HG03095 (cell line): ENCODE data around the gene STK32B.
"Not testable (repeated sequence)": the region's sequence is repeated elsewhere in the genome, so short reads cannot be mapped to it uniquely, and the experiment has no call there.

Experiments used
- ATAC-seq: cut with Tn5 transposase; IDR thresholded peaks from one replicate; pipeline ENCODE4 v1.9.1; 2021; ENCODE audit warnings: moderate library complexity; ENCODE audit not compliant: unreplicated experiment

The STK32B gene

DNA sequence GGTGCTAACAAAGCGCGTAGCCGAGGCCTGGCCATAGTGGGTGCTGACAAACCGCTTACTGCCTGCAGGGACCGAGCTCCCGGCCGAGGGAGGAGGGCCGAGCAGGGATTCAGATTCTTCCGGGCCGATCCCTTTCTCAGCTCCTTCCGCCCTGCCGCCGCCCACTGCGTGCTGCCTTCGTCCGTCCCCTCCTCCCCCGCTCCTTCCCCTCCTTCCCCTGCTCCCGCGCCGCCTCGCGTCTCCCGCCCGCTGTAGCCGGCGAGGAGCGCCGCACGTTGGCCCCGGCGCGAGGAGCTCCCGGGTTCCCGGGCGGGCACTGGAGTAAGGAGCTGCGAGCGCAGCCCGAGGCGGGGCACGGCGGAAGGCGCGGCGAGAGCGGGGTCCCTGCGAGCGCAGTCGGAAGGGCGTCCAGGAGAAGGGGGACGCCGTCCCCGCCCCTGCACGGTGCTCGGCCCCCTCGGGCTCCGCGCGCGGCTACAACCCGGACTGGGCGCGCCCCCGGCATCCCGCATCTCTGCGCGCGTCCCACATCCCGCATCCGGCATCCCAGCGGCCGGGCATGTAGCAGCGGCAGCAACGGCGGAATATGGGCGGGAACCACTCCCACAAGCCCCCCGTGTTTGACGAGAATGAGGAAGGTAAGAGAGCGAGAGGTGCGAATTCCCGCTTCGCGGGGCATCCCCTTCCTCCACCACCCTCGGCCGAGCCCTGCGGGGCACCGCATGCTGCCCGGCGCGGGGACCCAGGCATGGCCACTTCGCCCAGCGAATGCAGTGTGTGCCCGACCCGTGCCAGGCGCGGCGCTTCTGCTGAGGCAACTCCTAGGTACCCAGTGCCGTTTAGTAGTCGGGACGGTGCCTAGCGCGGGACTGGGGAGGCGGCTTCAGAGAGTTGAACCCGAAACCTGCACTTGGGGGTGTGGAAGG, at the start of gene STK32B:
STK32B (plus strand) TSS at position 203 of the 926 bp plus-strand sequence.
- ATAC-seq, result no peak

DNA sequence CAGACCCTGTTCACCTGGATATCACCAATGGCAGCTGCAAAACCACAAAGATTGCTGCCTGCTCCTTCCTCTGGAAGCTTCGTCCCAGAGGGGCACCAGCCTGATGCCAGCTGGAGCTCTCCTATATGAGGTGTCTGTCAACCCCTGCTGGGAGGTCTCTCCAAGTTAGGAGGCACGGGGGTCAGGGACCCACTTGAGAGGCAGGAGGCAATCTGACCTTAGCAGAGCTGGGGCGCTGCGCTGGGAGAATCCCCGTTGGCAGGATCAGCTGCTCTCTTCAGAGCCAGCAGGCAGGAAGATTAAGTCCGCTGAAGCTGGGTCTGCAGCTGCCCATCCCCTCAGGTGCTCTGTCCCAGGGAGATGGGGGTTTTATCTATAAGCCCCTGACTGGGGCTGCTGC, 49.6 kb upstream of the STK32B start:
- ATAC-seq, result not testable (repeated sequence)

DNA sequence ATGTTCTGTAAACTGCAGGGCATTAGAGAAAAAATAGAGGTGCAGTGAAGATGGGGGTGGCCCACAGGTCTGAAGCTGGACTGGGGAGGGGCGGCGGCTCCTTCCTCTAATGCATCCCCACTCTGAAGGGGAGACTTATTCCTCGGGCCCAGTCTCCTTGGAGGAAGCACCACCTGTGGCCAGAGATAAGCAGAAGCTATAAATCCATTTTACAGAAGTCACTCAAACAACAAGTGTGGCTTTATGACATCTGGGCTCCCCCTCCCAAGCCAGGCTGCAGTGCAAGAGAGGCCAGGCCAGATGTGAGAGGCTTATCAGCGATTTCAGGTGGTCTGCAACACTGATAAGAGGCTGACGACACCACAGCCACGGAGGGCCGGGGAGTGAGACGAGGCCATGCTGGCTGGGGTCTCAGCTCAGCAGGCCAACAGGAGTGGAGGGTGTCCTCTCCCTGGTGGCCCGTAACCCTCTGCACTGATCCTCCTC, 47.9 kb upstream of the STK32B start:
- no peak for ATAC-seq

DNA sequence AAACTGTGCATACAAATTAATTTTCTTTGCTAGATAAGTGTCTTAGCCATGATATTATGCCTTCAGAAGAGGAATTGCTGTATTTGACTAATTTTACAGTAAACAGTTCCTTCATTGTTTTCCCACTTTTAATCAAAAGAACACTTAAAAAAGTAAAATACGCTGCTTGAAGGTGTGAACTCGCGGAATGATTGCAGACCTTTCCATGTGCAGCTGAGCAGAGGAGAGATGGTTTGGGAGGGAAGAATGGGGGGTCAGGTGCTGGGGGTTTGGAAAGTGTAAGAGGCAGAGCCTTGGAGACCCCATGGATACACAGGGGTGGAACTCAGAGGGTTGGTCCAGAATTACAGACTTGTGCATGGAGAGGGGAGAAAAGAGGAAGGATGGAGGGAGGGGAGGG, 47.4 kb upstream of the STK32B start:
- no peak for ATAC-seq

DNA sequence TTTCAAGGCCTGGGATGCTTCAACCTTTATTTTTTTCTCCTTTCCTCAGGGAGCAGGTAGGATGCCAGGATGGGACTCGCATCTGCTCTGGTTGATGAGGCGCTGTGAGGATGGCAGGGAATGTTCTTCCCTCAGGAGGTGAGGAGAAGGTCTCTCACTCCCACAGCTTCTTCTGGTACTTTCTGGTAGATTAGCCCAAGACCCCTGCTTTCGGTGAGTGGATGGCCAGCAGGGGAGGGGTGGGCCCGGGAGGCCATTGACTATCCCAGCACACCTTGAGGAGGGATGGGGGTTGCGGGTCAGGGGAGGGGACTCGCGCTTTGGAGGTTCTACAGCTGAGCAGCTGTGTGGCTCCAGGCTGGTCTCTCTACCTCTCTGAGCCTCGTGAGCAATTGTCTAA, 46.8 kb upstream of the STK32B start:
- no peak for ATAC-seq

DNA sequence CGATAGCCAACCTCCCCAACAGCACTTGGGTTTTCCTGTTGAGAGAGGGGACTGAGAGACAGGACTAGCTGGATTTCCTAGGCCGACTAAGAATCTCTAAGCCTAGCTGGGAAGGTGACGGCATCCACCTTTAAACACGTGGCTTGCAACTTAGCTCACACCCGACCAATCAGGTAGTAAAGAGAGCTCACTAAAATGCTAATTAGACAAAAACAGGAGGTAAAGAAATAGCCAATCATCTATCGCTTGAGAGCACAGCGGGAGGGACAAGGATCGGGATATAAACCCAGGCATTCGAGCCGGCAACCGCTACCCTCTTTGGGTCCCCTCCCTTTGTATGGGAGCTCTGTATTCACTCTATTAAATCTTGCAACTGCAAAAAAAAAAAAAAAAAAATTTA, 44.3 kb upstream of the STK32B start:
- not testable (repeated sequence) for ATAC-seq

DNA sequence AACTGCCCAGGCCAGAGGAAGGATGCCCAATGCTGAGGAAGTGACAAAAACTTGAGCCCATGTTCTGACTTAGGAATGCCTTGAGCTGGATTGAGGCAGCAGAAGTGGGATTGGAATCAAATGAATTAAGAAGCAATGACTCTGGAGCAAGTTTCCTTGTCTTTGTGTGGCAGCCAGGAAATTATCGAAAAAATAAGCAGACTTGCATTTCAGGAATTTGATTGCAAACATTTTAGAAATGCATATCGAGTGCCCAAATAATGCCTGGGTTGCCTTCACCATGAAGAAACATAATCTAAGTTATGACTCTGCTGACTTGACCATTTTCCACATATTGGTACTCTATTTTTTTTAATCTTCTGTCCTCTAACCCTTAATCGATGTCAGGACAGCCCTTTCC, 41.5 kb upstream of the STK32B start:
- ATAC-seq, result no peak

DNA sequence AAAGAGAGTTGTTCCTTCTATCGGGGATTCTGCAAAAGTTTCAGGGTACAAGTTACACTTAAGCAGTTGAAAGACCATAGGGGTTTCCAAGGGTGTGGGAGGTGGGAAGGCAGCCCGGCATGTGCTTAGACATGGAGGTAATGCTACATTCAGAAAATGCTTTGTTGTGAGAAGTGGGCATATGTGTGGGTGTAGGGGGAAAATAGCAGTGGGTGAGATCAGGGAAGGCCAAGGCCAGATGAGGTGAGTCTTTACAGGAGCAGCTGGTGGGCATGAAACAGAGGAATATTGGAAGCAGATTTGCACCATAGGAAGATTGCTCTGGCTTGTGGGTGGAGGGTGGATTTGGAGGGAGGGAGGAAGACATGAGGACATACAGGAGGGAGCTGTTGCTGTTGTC, 40.3 kb upstream of the STK32B start:
- ATAC-seq, result no peak

DNA sequence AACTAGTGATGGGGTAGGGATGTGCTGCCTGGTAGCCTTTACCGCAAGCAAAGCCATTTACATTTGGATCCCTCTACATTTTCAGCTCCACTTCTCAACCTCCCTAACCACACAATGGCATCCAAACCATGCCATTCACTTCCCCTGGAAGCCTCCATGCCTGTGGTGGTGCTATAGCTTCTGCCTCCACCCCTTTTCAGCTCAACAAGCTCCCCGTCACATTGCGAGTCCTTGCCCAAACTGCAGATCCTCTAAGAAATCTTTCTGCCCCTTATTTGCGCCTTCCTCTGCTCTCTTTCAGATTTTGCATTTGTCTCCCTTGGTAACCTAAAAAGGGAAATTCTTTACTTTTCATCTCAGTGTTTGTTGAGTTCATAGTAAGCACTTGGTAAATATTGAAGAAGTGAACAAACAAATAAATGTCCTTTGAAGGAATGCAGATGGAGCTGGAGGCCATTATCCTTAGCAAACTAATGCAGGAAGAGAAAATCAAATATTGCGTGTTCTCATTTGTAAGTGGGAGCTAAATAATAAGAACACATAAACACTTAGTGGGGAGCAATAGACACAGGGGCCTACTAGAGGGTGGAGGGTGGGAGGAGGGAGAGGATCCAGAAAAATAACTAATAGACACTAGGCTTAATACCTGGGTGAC, 38.9 kb upstream of the STK32B start:
- no peak for ATAC-seq

DNA sequence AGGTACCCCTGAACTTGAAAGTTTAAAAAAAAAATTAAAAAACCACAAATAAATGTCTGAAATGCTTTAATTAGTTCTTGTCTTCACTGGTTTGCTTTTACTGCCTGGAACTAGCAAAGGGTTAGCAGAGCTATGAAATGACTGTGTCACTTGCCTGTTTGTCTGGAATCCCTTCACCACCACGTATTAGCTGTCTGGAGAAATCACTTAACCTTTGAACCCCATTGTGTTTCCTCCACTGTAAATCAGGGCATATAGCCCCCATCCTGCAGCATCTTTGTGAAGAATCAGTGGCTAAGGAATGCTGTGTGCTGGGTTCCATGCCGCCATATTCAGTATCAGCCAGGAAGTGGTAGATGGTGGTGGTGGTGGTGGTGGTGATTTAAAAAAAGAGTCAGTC, 38.3 kb upstream of the STK32B start:
- no peak for ATAC-seq

DNA sequence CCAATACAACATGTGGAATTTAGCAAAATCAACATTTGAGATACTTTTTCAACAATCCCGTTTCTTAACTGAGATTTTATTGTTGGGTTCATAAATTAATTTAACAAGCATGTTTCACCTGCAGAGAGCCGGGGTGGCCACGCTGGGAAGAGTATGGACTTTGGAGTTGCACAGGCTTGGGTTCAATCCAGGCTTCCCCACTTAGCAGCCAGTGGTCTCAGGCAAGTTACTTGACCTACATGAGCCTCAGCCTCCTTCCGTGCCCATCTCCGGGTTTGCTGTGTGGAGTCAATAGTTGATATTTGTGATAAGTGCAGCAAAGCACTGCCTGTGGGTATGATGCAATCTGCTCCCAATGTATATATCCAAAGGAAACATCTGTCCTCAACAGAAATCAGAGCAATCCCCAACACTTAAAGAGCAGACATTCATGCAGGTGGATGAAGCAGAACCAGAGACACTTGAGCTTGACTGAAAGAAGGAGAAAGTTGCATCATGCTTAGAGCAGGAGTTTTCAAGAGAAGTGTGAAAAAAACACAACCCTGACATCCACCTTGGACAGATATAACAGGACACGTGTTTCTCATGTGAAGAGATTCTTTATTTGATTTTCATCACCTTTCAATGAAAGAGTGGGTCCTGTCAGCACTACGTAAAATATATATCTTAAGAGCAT, 37.1 kb upstream of the STK32B start:
- no peak for ATAC-seq

DNA sequence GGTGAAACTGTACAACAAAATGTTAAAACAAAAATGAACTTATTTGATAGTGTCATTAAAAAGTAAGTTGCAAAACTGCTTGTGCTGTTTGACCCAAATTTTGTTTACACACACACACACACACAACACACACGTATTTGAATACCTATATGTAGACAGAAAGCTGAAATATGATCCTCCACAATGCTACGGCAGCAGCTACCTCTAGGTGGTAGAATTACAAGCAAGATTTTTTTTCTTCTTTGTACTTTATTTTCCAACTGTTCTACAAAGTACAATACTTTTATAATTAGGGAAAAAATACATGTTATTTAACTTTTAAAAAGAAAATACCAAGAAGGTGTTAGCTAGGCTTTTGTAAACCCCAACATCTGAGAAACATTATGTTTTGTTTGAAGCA, 33.2 kb upstream of the STK32B start:
- no peak for ATAC-seq

DNA sequence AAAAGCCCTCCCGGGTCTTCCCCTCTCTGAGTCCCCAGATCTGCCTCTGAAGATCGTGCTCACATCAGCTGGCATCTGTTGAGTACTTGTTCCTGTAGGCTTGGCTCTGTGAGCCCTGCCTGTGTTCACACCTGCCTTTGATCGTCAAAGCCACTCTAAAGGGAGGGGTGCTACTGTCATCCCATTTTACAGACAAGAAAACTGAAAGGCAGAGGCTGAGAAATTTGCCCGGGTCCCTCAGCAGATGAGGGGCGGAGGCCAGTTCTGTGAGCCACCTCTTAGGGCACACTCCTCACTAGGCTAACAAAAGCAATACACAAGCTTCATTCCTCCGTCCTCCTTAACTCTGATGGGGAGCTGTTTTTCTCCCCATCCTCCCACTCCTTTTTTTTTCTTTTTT, 32.7 kb upstream of the STK32B start:
- no peak for ATAC-seq

DNA sequence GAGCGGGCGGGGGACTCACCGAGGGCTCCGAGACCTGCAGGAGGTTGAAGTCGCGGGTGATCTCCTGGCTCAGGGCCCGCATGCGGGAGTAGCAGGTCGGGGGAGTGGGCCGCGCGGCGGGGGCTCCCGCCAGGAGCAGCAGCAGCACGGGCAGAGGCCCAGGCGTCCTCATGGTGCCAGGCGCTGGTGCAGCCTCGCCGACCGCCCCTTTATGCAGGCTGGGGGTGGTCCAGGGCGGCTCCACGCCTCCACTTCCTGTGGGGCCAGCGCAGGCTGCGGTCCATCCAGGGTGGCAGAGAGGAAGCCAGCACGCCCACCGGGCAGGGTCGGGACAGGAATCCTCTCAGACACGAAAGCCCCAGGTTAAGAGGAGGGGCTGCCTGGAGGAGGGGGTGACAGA, 32.0 kb upstream of the STK32B start, which contains the start of gene CYTL1:
CYTL1 (minus strand) TSS at position 185 of the 400 bp plus-strand sequence; CDS start at position 172, 13 bp downstream.
- ATAC-seq, result no peak

DNA sequence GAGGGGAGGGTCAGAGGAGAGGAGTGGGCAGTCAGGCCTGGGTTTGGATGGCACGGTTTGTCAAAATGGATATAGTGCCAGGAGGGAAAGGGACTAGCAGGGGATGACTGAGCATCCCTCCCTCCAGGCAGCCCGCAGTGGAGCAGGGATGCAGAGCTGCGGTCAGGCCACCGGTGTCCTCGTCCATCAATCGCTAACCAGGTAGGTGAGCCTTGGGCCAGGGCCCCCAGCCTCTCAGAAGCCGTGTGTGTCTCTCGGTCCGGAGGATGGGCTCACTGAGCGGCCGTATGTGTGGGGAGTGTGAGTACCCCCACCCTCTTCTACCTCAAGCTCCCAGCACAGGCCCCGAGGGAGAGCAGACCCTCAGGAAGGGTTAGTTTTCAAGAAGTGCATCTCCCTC, 31.5 kb upstream of the STK32B start:
- ATAC-seq, result no peak

DNA sequence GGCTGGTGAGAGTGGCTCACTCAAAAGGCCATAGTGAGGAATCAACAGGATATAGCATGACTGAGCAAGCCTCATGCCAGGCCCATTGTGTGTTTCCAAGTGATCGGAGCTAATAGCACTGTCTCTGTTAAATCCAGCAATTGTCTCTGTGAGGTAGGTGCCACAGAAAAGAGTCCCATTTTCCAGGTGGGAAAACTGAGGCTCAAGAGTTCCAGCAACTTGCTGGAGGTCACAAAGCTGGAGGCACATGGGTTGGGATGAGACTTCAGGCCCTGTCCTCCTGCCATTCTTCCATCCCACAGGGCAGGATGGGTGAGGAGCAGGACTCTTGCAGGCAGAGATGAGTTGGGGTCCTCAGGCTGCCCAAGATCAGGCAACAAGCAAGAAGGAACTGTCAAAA, 30.9 kb upstream of the STK32B start:
- ATAC-seq, result no peak

DNA sequence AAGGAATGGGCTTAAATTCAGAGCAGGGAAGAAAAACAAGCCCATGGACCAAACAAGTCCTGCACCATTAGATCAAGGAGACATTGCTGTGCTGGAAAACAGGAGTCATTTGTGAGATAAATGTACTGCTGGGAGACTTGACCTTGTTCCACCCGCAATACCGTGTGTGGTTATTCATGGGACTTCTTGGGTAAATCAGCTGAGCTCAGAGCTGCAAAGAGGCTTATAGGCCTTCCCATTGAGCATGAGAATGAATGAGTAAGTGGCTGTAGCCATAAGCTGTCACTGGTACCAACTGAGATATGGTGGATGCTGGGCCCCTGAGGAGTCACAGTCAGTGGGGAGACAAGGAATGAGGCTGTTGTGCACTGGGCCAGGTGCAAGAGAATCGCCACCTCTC, 29.7 kb upstream of the STK32B start:
- no peak for ATAC-seq

DNA sequence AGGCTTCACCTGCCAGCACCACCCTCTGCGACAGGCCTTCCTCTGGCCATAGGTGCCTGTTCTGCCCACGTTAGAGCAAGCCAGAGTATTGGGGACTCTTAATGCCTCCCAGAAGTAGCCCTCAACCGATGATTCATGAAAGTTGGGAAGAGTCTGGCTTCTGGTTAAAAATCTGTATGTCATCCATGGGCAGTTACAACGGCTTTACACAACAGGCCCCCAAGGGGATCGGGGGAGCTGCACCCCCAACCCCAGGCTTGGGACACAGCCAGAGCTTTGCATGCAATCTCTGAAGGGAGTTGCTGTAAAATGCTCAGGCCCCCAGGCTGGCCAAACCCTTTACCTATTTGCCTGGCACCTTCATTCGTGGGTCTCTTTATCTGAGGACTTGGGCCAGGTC, 26.6 kb upstream of the STK32B start:
- ATAC-seq, result no peak

DNA sequence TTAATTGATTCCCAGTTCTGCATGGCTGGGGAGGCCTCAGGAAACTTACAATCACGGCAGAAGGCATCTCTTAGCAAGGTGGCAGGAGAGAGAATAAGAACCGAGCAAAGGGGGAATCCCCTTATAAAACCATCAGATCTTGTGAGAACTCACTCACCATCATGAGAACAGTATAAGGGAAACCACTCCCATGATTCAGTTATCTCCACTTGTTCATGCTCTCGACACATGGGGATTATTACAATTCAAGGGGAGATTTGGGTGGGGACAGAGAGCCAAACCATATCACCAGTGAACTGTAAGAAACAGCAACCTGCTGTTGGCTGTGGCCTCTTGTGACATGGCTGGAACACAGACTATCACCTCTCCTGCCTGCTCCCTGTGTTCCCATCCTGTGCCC, 24.9 kb upstream of the STK32B start:
- ATAC-seq, result no peak

DNA sequence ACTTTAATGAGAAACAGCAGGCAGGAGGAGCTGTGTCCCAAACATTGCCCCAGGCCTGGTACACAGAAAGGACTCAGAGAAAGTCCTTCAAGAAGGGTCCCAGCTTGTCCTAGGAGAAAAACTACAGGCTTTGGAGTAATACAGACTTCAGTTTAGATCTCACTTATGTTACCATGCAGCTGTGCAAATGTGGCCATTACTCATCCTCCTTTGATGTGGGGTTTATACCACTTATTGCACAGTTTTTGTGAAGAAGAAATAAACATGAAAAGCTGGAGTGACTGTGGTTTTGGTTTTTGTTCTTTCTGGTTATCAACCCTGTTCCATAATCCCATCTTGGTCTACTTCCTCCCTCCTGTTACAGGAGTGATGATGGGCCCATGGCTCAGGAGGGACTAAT, 23.9 kb upstream of the STK32B start:
- no peak for ATAC-seq

DNA sequence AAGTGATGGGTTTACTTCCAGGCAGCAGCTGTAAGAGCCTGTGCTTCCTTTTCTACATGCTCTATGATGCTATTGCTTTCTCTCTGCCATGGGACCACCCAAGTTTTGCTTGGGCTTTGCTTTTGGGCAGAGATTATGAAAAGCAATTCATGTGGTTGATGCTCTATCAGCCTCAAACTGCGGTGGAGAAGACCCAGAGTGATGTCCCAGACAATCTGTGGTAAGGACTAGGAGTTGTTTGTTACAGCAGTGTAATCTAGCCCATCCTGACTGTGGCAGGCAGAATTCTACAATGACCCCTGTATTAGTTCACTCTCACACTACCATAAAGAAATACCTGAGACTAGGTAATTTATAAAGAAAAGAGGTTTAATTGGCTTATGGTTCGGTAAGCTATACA, 22.8 kb upstream of the STK32B start:
- ATAC-seq, result no peak

DNA sequence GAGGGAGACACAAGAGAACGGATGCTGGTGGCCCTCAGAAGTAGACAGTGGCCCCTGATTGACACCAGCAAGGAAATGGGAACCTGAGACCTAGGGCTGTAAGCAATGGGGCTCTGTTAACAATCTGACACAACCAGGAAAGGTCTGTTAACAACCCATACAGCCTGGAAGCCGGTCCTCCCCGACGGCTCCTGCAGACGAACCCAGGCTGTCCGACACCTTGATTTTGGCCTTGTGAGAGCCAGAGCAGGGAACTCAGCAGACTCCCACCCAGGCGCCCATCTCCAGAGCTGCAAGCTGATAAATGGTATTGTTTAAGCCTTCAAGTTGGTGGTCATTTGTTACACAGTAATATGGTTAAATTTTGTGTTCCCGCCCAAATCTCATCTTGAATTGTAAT, 21.8 kb upstream of the STK32B start:
- no peak for ATAC-seq
